ENCODE measurements around the gene KRTAP21-2.

GRCh38 chr21:30733026-30733425 is 14.0 kb downstream of the KRTAP21-2 start:
- peak; percentile 18; the same call in 1 of the 2 replicates for TF ChIP-seq CTCF (IDR thresholded peaks at IDR 0.05)
- TF ChIP-seq ZFX (IDR thresholded peaks at IDR 0.05; ENCODE audit: borderline replicate concordance), result no peak

Measured in 22Rv1 (cell line).